Myocyte (in vitro differentiated cells): ENCODE data around the gene FNIP1. TPM values are rescaled to one million over a fixed set of nuclear protein-coding genes. Genes with fewer than 3 reads are reported as not detected.
"Not testable (repeated sequence)": the region's sequence is repeated elsewhere in the genome, so short reads cannot be mapped to it uniquely, and the experiment has no call there.

Source experiments
- DNase-seq: peaks from one replicate; pipeline ENCODE4 v3.0.0-alpha.2; 2012; ENCODE audit warnings: low read depth
- polyA plus RNA-seq: library from polyadenylated mRNA; unstranded; fragments of >200 nt; gene quantifications from one replicate; pipeline ENCODE4 v1.2.1, GENCODE V29; 2012; ENCODE audit warnings: missing spikeins
- total RNA-seq: library from RNA; depleted of rRNA; stranded (reverse); fragments of >200 nt; gene quantifications from 2 replicates; pipeline ENCODE4 v1.2.3, GENCODE V29; 2014

The FNIP1 gene
- 53.9 and 77.2 TPM in 2 replicates for total RNA-seq
- 10.4 TPM for polyA plus RNA-seq

DNA sequence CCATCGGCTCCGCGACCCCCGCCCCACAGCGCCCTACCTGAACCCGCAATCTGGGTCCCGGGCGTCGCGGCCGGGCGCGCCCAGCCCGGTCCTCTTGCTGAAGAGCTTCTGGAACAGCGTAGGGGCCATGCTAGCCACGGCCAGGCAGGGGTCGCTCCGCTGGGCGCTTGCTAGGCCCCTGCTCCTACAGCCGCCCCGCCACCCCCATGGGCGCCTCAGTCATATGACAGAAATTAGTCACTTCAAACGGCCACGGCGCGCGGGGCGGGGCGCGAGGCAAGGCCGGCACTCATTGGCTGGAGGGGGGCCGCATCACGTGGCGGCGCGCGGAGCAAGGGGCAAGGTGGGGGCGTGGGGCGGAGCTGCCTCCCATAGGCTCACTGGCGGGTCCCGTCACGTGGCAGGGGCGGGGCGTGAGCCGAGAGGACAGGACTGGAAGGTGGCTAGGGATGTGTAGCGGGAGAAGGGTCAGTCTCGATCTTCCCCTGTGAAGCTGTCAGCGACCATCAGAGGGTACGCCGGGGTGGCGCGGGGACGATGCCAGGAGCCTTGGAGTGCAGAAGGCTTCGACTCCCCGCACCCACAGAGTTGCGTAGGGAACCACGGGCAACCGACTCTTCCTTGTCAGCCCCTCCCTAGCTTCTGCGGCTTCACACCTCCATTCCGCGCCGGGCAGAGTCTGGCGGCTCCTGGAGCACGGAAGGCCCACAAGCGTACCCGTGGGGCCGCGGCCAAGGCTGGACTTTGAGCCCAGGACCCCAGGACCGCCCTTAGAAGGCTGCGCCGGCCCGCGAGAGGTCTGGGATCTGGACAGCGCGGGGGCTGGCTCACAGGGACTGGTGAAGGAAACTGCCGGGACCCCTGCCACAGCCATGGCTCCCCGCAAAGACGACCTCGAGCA is at the start of gene FNIP1:
Gene FNIP1, minus strand, starts transcription at position 225 of the 901 bp plus-strand sequence. Its CDS starts 96 bp downstream, at position 129.
- DNase-seq: peak; percentile 98

DNA sequence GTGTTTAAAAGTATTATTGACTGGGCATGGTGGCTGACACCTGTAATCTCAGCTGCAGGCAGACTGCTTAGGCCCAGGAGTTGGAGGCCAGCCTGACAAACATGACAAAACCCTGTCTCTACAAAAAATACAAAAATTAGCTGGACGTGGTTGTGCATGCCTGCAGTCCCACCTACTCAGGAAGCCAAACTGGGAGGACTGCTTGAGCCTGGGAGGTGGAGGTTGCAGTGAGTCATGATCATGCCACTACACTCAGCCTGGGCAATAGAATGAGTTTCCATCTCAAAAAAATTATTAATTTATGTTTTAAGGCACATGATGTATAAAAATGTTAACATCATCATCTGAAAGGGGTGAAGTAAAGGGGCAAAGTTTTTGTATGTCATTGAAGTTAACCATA is 49.7 kb upstream of the FNIP1 start:
- no peak for DNase-seq

GRCh38 chr5:131845828-131846227 is 49.0 kb upstream of the FNIP1 start:
- DNase-seq: no peak

DNA sequence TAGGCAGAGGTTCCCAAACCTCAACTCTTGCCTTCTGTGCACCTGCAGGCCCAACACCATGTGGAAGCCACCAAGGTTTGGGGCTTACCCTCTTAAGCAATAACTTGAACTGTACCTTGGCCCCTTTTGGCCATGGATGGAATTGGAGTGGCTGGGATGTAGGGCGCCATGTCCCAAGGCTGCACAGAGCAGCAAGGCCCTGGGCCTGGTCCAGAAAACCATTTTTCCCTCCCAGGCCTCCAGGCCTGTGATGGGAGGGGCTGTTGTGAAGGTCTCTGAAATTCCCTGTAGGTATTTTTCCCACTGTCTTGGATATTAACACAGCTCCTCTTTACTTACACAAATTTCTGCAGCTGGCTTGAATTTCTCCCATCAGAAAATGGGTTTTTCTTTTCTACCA is 46.2 kb upstream of the FNIP1 start:
- DNase-seq: not testable (repeated sequence)

GRCh38 chr5:131832702-131833101 is 35.9 kb upstream of the FNIP1 start:
- not testable (repeated sequence) for DNase-seq

DNA sequence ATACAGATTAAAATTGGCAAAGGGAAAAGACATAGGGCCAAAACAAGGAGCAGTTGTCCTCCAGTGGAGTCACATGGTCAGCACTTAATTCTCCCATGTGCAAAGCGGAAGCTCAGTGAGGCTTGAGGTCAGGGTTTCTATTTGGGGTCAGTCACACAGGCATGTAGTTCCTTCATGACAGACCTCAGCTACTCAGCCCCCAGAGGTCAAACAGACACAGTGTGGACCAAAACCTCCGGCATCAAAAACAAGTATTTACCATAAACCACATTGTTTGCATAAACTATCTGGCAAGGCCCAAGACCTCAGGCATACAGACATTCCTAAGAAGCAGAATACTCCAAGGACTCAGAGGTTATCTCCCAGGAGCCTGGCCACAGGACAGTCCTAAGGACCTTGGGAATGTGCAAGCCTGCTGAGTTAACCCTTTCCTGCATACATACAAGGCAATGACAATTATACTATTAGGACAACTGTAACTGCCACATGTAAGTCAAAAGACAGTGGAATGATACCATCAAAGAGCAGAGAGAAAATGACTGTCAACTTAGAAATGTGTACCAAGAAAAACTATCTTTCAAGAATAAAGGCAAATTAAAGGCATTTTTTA is 28.7 kb upstream of the FNIP1 start:
- DNase-seq: no peak

- no peak for DNase-seq
Observed at GRCh38 chr5:131824631-131825030, 27.8 kb upstream of the FNIP1 start.

GRCh38 chr5:131821221-131821620 is 24.4 kb upstream of the FNIP1 start:
- DNase-seq: peak; percentile 9

- no peak for DNase-seq
Observed at GRCh38 chr5:131818001-131818724, 21.3 kb upstream of the FNIP1 start.

DNA sequence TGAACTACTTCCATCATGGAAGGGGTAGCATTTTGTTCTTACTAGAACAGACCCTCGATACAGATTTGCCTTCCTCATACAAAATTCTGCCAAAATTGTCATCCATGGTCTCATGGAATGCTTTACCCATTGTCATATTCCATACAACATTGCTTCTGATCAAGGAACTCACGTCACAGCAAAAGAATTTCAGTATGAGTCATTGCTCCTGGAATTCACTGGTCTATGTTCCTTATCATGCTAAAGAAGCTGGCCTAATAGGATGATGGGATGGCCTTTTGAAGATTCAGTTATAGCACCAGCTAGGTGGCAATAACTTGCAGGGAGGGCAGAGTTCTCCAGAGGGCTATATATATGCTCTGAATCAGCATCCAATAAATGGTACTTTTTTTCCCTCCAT is 18.2 kb upstream of the FNIP1 start:
- DNase-seq: peak; percentile 30

- DNase-seq: no peak
Observed at GRCh38 chr5:131812371-131813160, 15.7 kb upstream of the FNIP1 start.

- DNase-seq: peak; percentile 52
Observed at GRCh38 chr5:131810510-131811249, 13.9 kb upstream of the FNIP1 start.

DNA sequence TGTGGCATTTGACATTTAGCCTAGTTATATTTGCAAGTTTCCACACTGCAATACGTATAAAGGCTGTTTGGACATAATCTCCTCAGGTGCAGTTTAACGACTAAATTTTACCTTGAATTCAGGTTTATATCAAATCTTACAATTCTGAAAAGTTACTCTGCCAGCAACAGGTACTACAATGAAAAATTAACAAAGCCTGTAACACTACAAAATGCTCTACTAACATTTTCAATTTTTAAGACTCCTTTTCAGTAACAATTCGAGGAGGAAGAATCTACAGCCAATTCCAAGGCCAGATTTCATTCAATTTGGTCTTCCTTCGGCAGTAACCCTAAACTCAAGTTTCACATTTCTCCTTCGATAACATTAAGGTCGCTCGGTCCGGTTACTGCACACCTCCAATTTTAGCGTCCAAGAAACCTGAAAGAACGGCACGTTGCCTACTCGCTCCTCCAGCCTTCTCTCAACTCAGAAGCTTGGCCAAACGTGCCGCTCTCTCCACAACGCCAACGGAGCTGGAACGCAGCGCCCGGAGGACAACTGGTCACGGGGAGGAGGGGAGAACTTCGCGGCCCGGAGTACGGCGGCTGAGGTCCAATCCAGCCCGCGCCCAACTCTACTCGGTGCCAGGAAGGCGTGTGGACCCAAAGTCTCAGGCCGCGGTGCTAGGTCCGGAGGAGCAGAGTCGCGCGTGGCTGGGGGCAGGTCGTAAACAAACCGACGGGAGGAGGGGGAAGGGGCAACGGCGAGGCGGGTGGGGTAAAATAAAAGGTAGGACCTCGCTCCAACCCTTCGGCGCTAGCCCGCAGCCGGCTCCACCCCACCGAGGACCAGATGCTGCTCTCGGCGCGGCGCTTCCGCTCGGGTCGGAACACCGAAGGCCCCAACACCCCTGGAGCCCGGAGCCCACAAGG is 681 bp downstream of the FNIP1 start:
- DNase-seq: peak; percentile 69

GRCh38 chr5:131795228-131795627 is 1.6 kb downstream of the FNIP1 start:
- no peak for DNase-seq

- no peak for DNase-seq
Observed at GRCh38 chr5:131794586-131794985, 2.2 kb downstream of the FNIP1 start.

GRCh38 chr5:131792896-131793295 is 3.9 kb downstream of the FNIP1 start:
- no peak for DNase-seq

GRCh38 chr5:131791866-131792265 is 5.0 kb downstream of the FNIP1 start:
- DNase-seq: no peak

GRCh38 chr5:131790550-131790949 is 6.3 kb downstream of the FNIP1 start:
- no peak for DNase-seq

- DNase-seq: no peak
Observed at GRCh38 chr5:131789765-131790164, 7.1 kb downstream of the FNIP1 start.
